C4-2B (cell line): ENCODE data around the gene SSTR1.

Source experiments
- CTCF ChIP-seq: fragments of 450-650 bp; conservative IDR thresholded peaks from 2 replicates; pipeline ENCODE4 v1.5.1; 2017; ENCODE audit warnings: mild to moderate bottlenecking
- ZFX ChIP-seq: fragments of 450-650 bp; IDR thresholded peaks from 2 replicates; pipeline ENCODE4 v1.6.1; 2017

GRCh38 chr14:38243696-38244240 is 36.1 kb downstream of the SSTR1 start:
- no peak for TF ChIP-seq CTCF
- no peak for TF ChIP-seq ZFX
